ENCODE data around the gene ADARB2.

ADARB2 gene

DNA sequence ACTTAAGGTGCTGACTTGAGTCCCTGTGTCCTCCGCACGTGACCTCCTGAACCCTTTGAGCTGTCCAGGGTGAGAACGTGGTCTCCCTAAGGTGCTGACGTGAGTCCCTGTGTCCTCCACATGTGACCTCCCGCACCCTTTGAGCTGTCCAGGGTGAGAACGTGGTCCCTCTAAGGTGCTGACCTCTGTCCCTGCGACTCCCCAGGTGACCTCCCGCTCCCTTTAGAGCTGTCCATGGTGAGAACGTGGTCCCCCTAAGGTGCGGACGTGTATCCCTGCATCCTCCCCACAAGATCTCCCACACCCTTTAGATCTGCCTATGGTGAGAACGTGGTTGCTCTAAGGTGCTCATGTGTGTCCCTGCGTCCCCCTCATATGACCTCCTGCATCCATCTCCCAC lies 174.3 kb downstream of the ADARB2 start:
- no peak overlapping the region for H3K4me3 ChIP-seq (ENCODE audit: control insufficient read depth, low read depth, low read length)
- TF ChIP-seq, protein P1, sequence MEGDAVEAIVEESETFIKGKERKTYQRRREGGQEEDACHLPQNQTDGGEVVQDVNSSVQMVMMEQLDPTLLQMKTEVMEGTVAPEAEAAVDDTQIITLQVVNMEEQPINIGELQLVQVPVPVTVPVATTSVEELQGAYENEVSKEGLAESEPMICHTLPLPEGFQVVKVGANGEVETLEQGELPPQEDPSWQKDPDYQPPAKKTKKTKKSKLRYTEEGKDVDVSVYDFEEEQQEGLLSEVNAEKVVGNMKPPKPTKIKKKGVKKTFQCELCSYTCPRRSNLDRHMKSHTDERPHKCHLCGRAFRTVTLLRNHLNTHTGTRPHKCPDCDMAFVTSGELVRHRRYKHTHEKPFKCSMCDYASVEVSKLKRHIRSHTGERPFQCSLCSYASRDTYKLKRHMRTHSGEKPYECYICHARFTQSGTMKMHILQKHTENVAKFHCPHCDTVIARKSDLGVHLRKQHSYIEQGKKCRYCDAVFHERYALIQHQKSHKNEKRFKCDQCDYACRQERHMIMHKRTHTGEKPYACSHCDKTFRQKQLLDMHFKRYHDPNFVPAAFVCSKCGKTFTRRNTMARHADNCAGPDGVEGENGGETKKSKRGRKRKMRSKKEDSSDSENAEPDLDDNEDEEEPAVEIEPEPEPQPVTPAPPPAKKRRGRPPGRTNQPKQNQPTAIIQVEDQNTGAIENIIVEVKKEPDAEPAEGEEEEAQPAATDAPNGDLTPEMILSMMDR (conservative IDR thresholded peaks at IDR 0.05; ENCODE audit: control insufficient read depth, insufficient read depth, low read depth, low read length): no peak

DNA sequence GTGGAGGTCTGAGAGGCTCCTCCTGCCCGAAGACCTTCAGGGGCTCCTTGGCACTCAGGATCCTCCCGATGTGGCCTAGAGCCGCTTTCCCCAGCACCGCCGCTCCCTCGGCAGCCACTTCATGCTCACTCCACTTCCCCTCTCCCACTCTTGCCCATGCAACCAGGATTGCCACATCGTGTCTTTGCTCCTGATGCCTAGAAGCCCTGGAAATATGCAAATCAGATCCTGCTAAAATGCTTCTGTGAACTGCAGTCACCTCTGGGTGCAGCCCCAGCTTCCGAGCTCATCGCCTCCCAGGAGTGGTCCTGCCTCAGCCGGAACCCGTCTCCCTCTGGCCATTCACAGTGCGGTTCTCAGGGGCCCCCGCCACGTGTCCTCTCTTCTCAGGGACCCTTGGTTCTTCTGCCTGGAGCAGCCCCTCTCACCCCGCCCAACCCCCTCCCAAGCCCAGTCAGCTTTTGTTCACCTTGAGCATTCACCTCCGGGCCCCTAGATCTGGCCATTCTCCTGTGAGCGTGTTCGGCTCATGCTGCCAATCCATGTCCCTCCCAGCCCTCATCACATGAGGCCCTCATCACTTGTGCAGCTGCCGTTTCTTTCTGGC lies 175.5 kb downstream of the ADARB2 start:
- TF ChIP-seq, protein P1 (conservative IDR thresholded peaks at IDR 0.05; ENCODE audit: control insufficient read depth, insufficient read depth, low read depth, low read length): no peak
- DNase-seq (ENCODE audit: low read depth): no peak
- H3K4me3 ChIP-seq (ENCODE audit: control insufficient read depth, low read depth, low read length): no peak overlapping the region

More for the DNA sequence above, 174.3 kb downstream of the ADARB2 start:
- DNase-seq (ENCODE audit: low read depth): no peak

DNA sequence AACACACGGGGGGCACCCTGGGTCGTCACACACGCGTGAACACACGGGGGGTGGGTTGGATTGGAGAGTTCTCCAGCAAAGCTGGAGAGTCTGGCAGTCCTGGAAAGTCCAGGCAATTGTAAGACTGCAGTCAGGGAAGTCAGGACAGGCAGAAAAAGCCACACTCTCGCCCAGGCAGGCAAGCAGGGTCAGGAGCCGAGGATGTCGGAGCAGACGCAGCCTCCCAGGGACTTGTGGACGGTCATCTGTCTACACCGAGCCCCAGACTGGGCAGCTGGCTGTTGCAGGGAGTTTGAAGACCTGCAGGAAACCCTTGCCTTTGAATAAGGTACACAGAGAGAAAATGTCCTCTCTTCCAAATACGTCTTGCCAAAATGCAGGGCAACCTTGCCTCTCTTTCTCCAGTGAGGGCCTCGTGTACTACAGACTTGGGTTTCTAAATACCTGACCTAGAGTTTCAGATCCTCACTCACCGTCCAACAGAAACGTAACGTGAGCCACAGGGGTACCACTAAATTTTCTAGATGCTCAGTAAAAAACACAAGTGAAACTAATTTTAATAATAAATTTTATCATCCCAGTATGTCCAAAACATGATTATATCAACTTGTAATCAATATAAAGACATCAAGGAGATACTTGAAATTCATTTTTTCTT lies 176.7 kb downstream of the ADARB2 start:
- DNase-seq (ENCODE audit: low read depth): no peak
- no peak overlapping the region for H3K4me3 ChIP-seq (ENCODE audit: control insufficient read depth, low read depth, low read length)
- TF ChIP-seq, protein P1 (conservative IDR thresholded peaks at IDR 0.05; ENCODE audit: control insufficient read depth, insufficient read depth, low read depth, low read length): no peak

DNA sequence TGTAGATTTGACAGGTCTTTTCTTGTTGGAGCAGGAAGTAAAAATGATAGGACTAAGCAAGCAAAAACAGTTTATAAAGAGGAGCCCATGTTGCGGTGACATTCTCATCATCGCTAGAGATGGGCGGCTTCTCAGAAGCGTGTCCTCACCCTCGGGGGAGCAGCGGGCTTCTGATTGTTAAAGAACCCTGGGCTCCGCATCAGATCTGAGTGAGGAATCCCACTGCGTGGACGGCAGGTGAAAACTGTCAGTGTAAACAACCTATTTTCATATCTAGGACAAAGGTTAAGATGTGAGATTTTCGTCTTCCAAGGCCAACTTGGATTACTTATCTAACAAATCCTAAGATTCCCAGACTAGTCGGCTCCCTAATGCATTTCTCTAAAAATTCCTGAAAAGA lies 177.6 kb downstream of the ADARB2 start:
- TF ChIP-seq, protein P1 (conservative IDR thresholded peaks at IDR 0.05; ENCODE audit: control insufficient read depth, insufficient read depth, low read depth, low read length): no peak
- no peak for DNase-seq (ENCODE audit: low read depth)
- H3K4me3 ChIP-seq (ENCODE audit: control insufficient read depth, low read depth, low read length): no peak overlapping the region

DNA sequence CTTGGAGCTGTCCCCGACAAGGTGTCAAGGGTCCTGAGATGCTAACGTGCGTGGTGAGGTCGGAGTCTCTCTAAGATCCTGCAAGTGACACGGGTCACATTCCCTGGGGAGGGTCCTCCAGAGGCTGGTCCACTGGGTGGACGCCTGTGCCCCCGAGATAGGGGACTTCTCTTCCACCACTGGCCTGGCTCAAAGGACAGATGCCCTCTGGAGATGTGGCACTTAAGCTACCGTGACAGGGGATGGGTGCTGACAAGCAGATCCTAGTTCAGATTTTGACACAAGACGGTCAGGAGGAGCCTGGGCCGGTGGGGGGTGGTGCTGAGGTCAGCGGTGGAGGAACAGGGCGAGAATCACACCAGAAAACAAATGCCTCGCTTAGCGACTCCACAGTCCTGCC lies 178.0 kb downstream of the ADARB2 start:
- TF ChIP-seq, protein P1 (conservative IDR thresholded peaks at IDR 0.05; ENCODE audit: control insufficient read depth, insufficient read depth, low read depth, low read length): no peak
- H3K4me3 ChIP-seq (ENCODE audit: control insufficient read depth, low read depth, low read length): no peak overlapping the region
- DNase-seq (ENCODE audit: low read depth): no peak

DNA sequence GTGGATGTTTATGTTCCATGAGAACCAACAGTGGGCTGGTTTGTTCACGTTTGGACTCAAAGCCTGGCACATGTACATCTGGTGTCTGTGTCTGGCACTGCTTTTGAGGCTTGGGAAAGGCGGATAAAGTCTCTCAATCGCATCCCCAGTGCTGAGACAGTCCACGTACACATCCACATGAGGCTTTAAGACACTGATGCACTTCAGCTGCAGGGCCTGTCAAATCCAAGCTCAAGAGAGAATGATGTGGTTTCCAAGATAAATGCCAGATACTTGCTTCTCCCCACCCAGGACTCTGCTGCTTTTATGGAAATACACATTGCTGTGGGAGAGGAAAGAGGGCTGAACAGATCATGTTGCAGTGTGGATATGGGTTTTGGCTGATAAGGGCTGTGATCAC lies 178.4 kb downstream of the ADARB2 start:
- TF ChIP-seq, protein P1 (conservative IDR thresholded peaks at IDR 0.05; ENCODE audit: control insufficient read depth, insufficient read depth, low read depth, low read length): no peak

More for the DNA sequence above, 178.4 kb downstream of the ADARB2 start:
- no peak for DNase-seq (ENCODE audit: low read depth)
- H3K4me3 ChIP-seq (ENCODE audit: control insufficient read depth, low read depth, low read length): no peak overlapping the region

Measured in fibroblast of mammary gland (primary cell).